GM18861 (cell line): ENCODE measurements around the gene TMED1.

ENCODE experiments used
- ATAC-seq: cut with Tn5 transposase; IDR thresholded peaks from one replicate; pipeline ENCODE4 v1.9.1; 2021; ENCODE audit not compliant: unreplicated experiment

TMED1 gene

GRCh38 chr19:10831987-10832938 is 3.7 kb downstream of the TMED1 start:
- ATAC-seq, result no peak

- no peak for ATAC-seq
These were observed 4.9 kb downstream of the TMED1 start for GRCh38 chr19:10830931-10831779.

- no peak for ATAC-seq
These were observed 5.6 kb downstream of the TMED1 start for GRCh38 chr19:10830370-10830769.

- no peak for ATAC-seq
These were observed 6.0 kb downstream of the TMED1 start for GRCh38 chr19:10829967-10830366.

GRCh38 chr19:10828981-10829821 is 6.8 kb downstream of the TMED1 start:
- no peak for ATAC-seq

GRCh38 chr19:10826846-10827245 is 9.2 kb downstream of the TMED1 start:
- ATAC-seq, result no peak

GRCh38 chr19:10826231-10826630 is 9.8 kb downstream of the TMED1 start:
- no peak for ATAC-seq

- ATAC-seq, result no peak
These were observed 12.3 kb downstream of the TMED1 start for GRCh38 chr19:10823690-10824089.

- no peak for ATAC-seq
These were observed 15.8 kb downstream of the TMED1 start for GRCh38 chr19:10820173-10820572.

GRCh38 chr19:10819124-10820060 is 16.6 kb downstream of the TMED1 start:
- no peak for ATAC-seq

- no peak for ATAC-seq
These were observed 17.5 kb downstream of the TMED1 start for GRCh38 chr19:10818301-10819123.

GRCh38 chr19:10817291-10818038 is 18.5 kb downstream of the TMED1 start:
- no peak for ATAC-seq

GRCh38 chr19:10816691-10817090 is 19.3 kb downstream of the TMED1 start:
- ATAC-seq, result no peak

GRCh38 chr19:10815969-10816644 is 19.9 kb downstream of the TMED1 start:
- ATAC-seq, result no peak

- no peak for ATAC-seq
These were observed 20.9 kb downstream of the TMED1 start for GRCh38 chr19:10815007-10815536.

GRCh38 chr19:10812902-10813404 is 23.1 kb downstream of the TMED1 start:
- no peak for ATAC-seq

GRCh38 chr19:10812196-10812595 is 23.8 kb downstream of the TMED1 start:
- no peak for ATAC-seq
